WI38 (cell line): ENCODE data around the gene NEU4.

Experiments
- H3K4me3 ChIP-seq: 2 replicates; pipeline ENCODE4 v1.5.1; 2011; ENCODE audit warnings: low read depth, mild to moderate bottlenecking, control low read depth, low read length
- CTCF ChIP-seq: IDR thresholded peaks from 2 replicates; pipeline ENCODE4 v1.5.1; 2012; ENCODE audit warnings: low read depth, mild to moderate bottlenecking, control low read depth, low read length

The NEU4 gene

GRCh38 chr2:241852116-241852980 is 43.4 kb downstream of the NEU4 start:
- no peak overlapping the region for H3K4me3 ChIP-seq
- TF ChIP-seq CTCF = no peak

GRCh38 chr2:241852981-241853631 is 44.1 kb downstream of the NEU4 start:
- H3K4me3 ChIP-seq = no peak overlapping the region
- TF ChIP-seq CTCF = no peak

- no peak overlapping the region for H3K4me3 ChIP-seq
- TF ChIP-seq CTCF = no peak
Measured at GRCh38 chr2:241853651-241854341, 44.8 kb downstream of the NEU4 start.

- no peak for TF ChIP-seq CTCF
- no peak overlapping the region for H3K4me3 ChIP-seq
Measured at GRCh38 chr2:241854342-241855244, 45.6 kb downstream of the NEU4 start.

GRCh38 chr2:241855245-241855887 is 46.4 kb downstream of the NEU4 start:
- H3K4me3 ChIP-seq = no peak overlapping the region
- no peak for TF ChIP-seq CTCF

GRCh38 chr2:241855888-241856422 is 47.0 kb downstream of the NEU4 start:
- no peak for TF ChIP-seq CTCF
- H3K4me3 ChIP-seq = no peak overlapping the region
